Brain microvascular endothelial cell (primary cell): ENCODE results near the gene ZNF407.

ENCODE experiments used
- DNase-seq: peaks from one replicate; pipeline ENCODE4 v3.0.0-alpha.2; 2020
- H3K27ac ChIP-seq: fragments of 250-450 bp; sonication (Bioruptor Pico); 2 replicates; pipeline ENCODE4 v1.5.1; 2020; ENCODE audit warnings: mild to moderate bottlenecking, moderate library complexity
- H3K27me3 ChIP-seq: fragments of 250-450 bp; sonication (Bioruptor Pico); replicated peaks from 2 replicates; pipeline ENCODE4 v1.5.1; 2020; ENCODE audit warnings: mild to moderate bottlenecking
- H3K36me3 ChIP-seq: fragments of 250-450 bp; sonication (Bioruptor Pico); replicated peaks from 2 replicates; pipeline ENCODE4 v1.5.1; 2020; ENCODE audit warnings: mild to moderate bottlenecking
- H3K4me3 ChIP-seq: 2 replicates; pipeline ENCODE4 v1.5.1; 2011; ENCODE audit warnings: low read depth, mild to moderate bottlenecking, control low read depth, low read length, moderate library complexity
- in situ Hi-C: cut with HindIII; loops from 2 replicates; pipeline ENCODE4 v1.10.0; 2017; ENCODE audit warnings: low sequenced_read_pairs, low pct_ligation_motif_present
- TF ChIP-seq, protein P1 (sequence below): IDR thresholded peaks from 2 replicates; pipeline ENCODE4 v1.5.1; 2011; ENCODE audit warnings: low read depth, mild to moderate bottlenecking, moderate library complexity, low read length, control low read depth, inconsistent platforms; ENCODE audit errors: missing control alignments

Gene ZNF407

GRCh38 chr18:75003764-75004690 lies 406.4 kb downstream of the ZNF407 start:
- TF ChIP-seq, protein P1, sequence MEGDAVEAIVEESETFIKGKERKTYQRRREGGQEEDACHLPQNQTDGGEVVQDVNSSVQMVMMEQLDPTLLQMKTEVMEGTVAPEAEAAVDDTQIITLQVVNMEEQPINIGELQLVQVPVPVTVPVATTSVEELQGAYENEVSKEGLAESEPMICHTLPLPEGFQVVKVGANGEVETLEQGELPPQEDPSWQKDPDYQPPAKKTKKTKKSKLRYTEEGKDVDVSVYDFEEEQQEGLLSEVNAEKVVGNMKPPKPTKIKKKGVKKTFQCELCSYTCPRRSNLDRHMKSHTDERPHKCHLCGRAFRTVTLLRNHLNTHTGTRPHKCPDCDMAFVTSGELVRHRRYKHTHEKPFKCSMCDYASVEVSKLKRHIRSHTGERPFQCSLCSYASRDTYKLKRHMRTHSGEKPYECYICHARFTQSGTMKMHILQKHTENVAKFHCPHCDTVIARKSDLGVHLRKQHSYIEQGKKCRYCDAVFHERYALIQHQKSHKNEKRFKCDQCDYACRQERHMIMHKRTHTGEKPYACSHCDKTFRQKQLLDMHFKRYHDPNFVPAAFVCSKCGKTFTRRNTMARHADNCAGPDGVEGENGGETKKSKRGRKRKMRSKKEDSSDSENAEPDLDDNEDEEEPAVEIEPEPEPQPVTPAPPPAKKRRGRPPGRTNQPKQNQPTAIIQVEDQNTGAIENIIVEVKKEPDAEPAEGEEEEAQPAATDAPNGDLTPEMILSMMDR = no peak
- in situ Hi-C loops = no loop called here
- Histone ChIP-seq H3K4me3 (no peak overlapping the region), H3K27me3 (no peaks in the 10 kb centered on the region), H3K27ac (no peak overlapping the region), H3K36me3 (no peaks in the 10 kb centered on the region)
- DNase-seq = no peak

- H3K27ac ChIP-seq = no peak overlapping the region
- DNase-seq = no peak
- H3K36me3 ChIP-seq = no peaks in the 10 kb centered on the region
- TF ChIP-seq, protein P1 = no peak
- in situ Hi-C loops = no loop called here
- no peak overlapping the region for H3K4me3 ChIP-seq
- H3K27me3 ChIP-seq = no peaks in the 10 kb centered on the region
Observed at GRCh38 chr18:75005626-75006025, 408.0 kb downstream of the ZNF407 start.

DNA sequence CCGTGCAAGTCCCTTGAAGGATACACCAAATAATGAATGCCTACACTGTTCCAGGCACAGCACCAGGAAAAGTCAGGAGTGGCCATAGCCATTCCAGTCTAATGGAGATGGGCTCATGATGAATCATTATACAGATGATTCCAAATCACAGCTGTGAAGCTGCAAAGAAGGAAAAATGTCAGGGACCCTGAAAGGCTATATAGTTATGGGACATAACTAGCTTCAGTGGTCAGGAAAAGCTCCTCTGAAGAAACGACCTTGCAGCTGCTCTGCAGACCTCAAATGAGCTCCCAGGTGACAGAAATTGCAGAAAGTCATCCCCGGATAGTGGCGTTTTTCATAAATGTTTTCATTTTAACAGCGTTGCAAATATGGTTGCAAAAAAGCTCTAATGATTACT lies 410.5 kb downstream of the ZNF407 start:
- TF ChIP-seq, protein P1 = no peak
- in situ Hi-C loops = no loop called here
- H3K27ac ChIP-seq = no peak overlapping the region

DNA sequence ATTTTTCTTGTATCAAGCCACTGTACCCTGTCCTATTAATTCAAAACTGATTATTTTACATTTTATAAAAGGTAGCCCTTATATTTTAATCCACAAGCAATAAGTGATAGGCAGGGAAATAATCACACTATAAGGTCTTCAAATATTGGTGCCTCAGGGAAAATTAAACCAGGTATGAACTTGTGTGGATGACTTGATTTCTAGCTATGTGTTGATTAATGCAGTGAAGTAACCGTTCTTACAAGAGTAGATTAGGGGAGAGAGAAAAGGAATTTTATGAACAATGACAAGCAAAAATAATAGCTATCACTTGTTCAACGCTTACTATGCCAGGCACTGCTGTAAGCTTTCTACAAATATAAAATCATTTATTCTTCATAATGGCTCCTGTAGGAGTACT lies 411.6 kb downstream of the ZNF407 start:
- in situ Hi-C loops = no loop called here
- TF ChIP-seq, protein P1 = no peak

More for the DNA sequence above, 410.5 kb downstream of the ZNF407 start:
- H3K27me3 ChIP-seq = no peaks in the 10 kb centered on the region
- H3K4me3 ChIP-seq = no peak overlapping the region
- no peak for DNase-seq
- H3K36me3 ChIP-seq = no peaks in the 10 kb centered on the region

GRCh38 chr18:75009878-75010277 lies 412.2 kb downstream of the ZNF407 start:
- no peaks in the 10 kb centered on the region for H3K36me3 ChIP-seq
- TF ChIP-seq, protein P1 = no peak
- H3K27ac ChIP-seq = no peak overlapping the region
- no peak for DNase-seq
- no peak overlapping the region for H3K4me3 ChIP-seq
- no peaks in the 10 kb centered on the region for H3K27me3 ChIP-seq
- in situ Hi-C loops = no loop called here

More for the DNA sequence above, 411.6 kb downstream of the ZNF407 start:
- no peaks in the 10 kb centered on the region for H3K36me3 ChIP-seq
- H3K27ac ChIP-seq = no peak overlapping the region
- H3K27me3 ChIP-seq = no peaks in the 10 kb centered on the region
- DNase-seq = no peak
- H3K4me3 ChIP-seq = no peak overlapping the region
